Heart left ventricle (tissue), 13 donors: Measurements from ENCODE around the gene CHAD.

Source experiments
- CTCF ChIP-seq, 12 donors: fragments of 200-600 bp; sonication (generic) in 4 of 12; IDR thresholded peaks; one replicate each; pipeline versions ENCODE4 v1.5.0 to v1.8.0; 2018 to 2022; ENCODE audit warnings: antibody characterized with exemption in 12 of 12, mild to moderate bottlenecking in 5 of 12
- POLR2A ChIP-seq, 2 donors: fragments of 450-650 bp; IDR thresholded peaks; one replicate each; pipeline ENCODE4 v1.6.1; 2017; ENCODE audit warnings: antibody characterized with exemption in 2 of 2, mild to moderate bottlenecking in 2 of 2, moderate library complexity in 2 of 2
- donor health status: ischemic (EF 13 %, LVEDD 7.1; RV severe dilation, severe dysfunction).
- donor health status: DM: no; HTN: yes; CAD: no.
- donor health status: DM: no; HTN: no; CAD: no.
- donor health status: ischemic (EF 25% LVEDD 6.9; RV normal size, moderate dysfunction).
- donor health status: ischemic (EF 25% LVEDD 5.7; RV mildly dilated, moderate dysfunction).
- donor health status: ischemic (EF 35%, LVEDD 5.7; RV mildly dilated, moderate dysfunction).
- donor health status: nonischemic (EF 11% LVEDD 7.7; RV severe dilation, severe dysfunction).
- donor health status: DM: yes; HTN: yes; CAD: no.
- donor health status: PGD.
- donor health status: ischemic (EF 29% LVEDD 5.4; RV normal size, mild dysfunction).
- donor health status: nonischemic (EF 23%, LVEDD 6.1; RV moderate dilation, normal function).

- TF ChIP-seq CTCF (IDR thresholded peaks at IDR 0.05) (no peak), POLR2A (IDR thresholded peaks at IDR 0.05) (no peak)
These were observed 20.6 kb downstream of the CHAD start for GRCh38 chr17:50447870-50448595.
